Measurements from ENCODE around the gene EPHA4. TPM values are rescaled to one million over a fixed set of nuclear protein-coding genes. Genes with fewer than 3 reads are reported as not detected.

EPHA4 gene
- total and polyA plus RNA-seq, 9 donors, result 11.3 to 39.3 (median 24.9) TPM

DNA sequence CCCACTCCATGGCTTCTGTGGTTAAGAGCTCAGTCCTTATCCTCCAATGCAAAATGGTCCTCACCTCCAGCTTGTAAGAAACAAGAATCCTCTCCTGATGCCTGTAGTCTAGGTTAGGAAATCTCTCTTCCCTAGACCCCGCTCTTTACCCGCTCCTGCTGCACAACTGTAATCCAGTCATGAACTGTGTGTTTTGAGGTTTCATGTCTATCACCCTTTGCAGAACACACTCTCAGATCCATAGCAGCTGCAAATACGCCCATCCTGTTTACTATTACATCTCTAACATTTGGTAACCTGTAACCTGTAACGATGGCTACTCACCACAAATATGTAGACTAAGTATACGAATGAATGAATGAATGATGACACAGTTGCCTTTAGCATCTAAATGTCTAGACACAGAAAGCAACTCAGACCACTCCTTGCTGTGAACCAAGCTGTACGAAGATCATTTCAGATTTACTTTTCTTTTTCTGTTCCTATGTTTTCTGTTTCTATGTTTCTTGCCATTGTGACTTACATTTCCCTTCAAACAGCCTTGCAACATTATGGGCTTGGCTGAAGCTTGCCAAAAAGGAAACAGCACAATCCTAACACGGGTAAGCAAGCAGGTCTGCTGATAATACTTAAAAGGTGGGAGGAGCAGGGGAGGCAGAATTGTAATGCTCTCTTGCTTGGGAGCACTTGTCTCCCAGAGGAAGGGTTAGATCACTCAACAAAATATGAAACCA, 53.7 kb downstream of the EPHA4 start:
- no peak for DNase-seq
- peaks cover 1% of the 10 kb centered on the region for H3K4me1 ChIP-seq (ENCODE audit: insufficient read depth)
- intact Hi-C loops (cut with DNase I), result no loop called here
- H3K9me3 ChIP-seq, result no peaks in the 10 kb centered on the region
- H3K4me3 ChIP-seq, result no peak overlapping the region
- no peaks in the 10 kb centered on the region for H3K27me3 ChIP-seq
- H3K36me3 ChIP-seq, result no peaks in the 10 kb centered on the region
- 64 to 71% (median 68%) methylated on average over 7 of the region's 7 CpGs for WGBS, 3 donors
- TF ChIP-seq POLR2A (IDR thresholded peaks at IDR 0.05), result no peak
- no peak for TF ChIP-seq EP300 (IDR thresholded peaks at IDR 0.05)
- TF ChIP-seq, protein P1, sequence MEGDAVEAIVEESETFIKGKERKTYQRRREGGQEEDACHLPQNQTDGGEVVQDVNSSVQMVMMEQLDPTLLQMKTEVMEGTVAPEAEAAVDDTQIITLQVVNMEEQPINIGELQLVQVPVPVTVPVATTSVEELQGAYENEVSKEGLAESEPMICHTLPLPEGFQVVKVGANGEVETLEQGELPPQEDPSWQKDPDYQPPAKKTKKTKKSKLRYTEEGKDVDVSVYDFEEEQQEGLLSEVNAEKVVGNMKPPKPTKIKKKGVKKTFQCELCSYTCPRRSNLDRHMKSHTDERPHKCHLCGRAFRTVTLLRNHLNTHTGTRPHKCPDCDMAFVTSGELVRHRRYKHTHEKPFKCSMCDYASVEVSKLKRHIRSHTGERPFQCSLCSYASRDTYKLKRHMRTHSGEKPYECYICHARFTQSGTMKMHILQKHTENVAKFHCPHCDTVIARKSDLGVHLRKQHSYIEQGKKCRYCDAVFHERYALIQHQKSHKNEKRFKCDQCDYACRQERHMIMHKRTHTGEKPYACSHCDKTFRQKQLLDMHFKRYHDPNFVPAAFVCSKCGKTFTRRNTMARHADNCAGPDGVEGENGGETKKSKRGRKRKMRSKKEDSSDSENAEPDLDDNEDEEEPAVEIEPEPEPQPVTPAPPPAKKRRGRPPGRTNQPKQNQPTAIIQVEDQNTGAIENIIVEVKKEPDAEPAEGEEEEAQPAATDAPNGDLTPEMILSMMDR (IDR thresholded peaks at IDR 0.05), result no peak
- H3K27ac ChIP-seq, result no peak overlapping the region

GRCh38 chr2:221517696-221518151, 54.4 kb downstream of the EPHA4 start:
- H3K36me3 ChIP-seq, result no peaks in the 10 kb centered on the region
- no peak for DNase-seq
- peaks cover 1% of the 10 kb centered on the region for H3K4me1 ChIP-seq (ENCODE audit: insufficient read depth)
- intact Hi-C loops (cut with DNase I), result no loop called here
- H3K9me3 ChIP-seq, result no peaks in the 10 kb centered on the region
- H3K4me3 ChIP-seq, result no peak overlapping the region
- 77 to 91% (median 86%) methylated on average over 5 of the region's 5 CpGs for WGBS, 3 donors
- TF ChIP-seq POLR2A (IDR thresholded peaks at IDR 0.05), result no peak
- TF ChIP-seq, protein P1 (IDR thresholded peaks at IDR 0.05), result no peak
- no peak for TF ChIP-seq EP300 (IDR thresholded peaks at IDR 0.05)
- H3K27ac ChIP-seq, result no peak overlapping the region
- H3K27me3 ChIP-seq, result no peaks in the 10 kb centered on the region

DNA sequence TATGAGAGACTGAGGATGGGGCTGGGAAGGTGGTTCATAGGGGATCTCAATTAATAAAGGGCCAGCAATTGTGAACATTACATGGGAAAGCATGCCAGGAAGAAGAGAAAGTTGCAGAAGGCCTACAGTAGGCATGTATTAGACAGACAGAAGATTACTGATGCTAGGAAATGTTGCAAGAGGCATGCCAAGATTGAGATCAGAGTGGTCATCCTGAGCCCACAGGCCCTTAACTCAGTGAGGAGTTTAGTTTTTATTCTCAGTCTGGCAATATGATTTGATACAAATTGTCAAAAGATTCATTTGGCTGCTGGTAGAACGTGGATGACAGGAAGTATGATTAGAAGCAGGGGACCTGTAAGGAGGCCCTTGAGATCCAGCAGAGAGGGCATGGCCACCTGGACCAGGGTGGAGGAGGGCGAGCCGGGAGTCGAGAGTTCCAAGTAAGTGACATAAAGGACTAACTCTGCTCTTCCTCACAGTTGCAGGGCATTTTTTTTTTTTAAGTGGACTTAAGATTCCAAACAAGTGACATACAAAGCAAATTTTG, 54.9 kb downstream of the EPHA4 start:
- Histone ChIP-seq H3K4me3 (no peak overlapping the region), H3K27me3 (no peaks in the 10 kb centered on the region), H3K36me3 (no peaks in the 10 kb centered on the region), H3K9me3 (no peaks in the 10 kb centered on the region), H3K4me1 (ENCODE audit: insufficient read depth) (peaks cover 1% of the 10 kb centered on the region), H3K27ac (no peak overlapping the region)
- DNase-seq, result no peak
- no peak for TF ChIP-seq POLR2A (IDR thresholded peaks at IDR 0.05)
- no peak for TF ChIP-seq EP300 (IDR thresholded peaks at IDR 0.05)
- TF ChIP-seq, protein P1 (IDR thresholded peaks at IDR 0.05), result no peak
- intact Hi-C loops (cut with DNase I), result no loop called here
- 79 to 90% (median 81%) methylated on average over 4 of the region's 4 CpGs for WGBS, 3 donors

DNA sequence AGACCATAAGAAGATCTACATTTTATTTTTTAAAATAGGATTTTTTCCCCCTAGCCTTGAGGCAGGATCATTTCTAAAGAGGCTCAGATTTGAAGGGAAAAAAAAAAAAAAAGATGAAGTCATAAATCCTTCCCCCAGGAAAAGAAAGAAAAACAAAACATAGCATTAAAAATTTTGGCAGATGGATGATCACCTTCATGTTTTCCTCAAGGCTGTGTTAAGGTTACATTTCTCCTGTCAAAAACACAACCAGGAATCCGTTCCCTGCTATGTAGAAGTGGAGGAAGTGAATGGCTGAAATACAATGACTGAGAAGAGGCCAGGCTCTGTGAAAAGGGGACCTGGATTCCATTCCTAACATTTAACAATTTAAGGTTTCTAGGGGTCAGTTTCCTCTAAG, 56.2 kb downstream of the EPHA4 start:
- TF ChIP-seq EP300 (IDR thresholded peaks at IDR 0.05) (no peak), POLR2A (IDR thresholded peaks at IDR 0.05) (no peak)
- Histone ChIP-seq H3K27me3 (no peaks in the 10 kb centered on the region), H3K4me3 (no peak overlapping the region), H3K4me1 (ENCODE audit: insufficient read depth) (peaks cover 1% of the 10 kb centered on the region), H3K9me3 (no peaks in the 10 kb centered on the region), H3K36me3 (no peaks in the 10 kb centered on the region), H3K27ac (no peak overlapping the region)
- WGBS, 3 donors, result 43 to 75% (median 74%) methylated on average over 1 of the region's 1 CpG
- DNase-seq, result no peak
- intact Hi-C loops (cut with DNase I), result no loop called here

Data from ovary (tissue), 9 donors.